ENCODE measurements around the gene CDC14A.

GRCh38 chr1:100481303-100481702 lies 129.0 kb downstream of the CDC14A start:
- TF ChIP-seq EZH2 (IDR thresholded peaks at IDR 0.05; ENCODE audit: borderline replicate concordance) (no peak), CTCF (IDR thresholded peaks at IDR 0.05; ENCODE audit: poor library complexity) (no peak)

Data from hepatocyte (in vitro differentiated cells).